NCI-H82 treated with DMSO at 0.1 percent for 48 hours (cell line): Measurements from ENCODE around the gene MPZL3.
"Not testable (repeated sequence)": the region's sequence is repeated elsewhere in the genome, so short reads cannot be mapped to it uniquely, and the experiment has no call there.

Experiments used
- DNase-seq: peaks from one replicate; lab custom pipeline; 2025; ENCODE audit not compliant: unreplicated experiment; lab: John Stamatoyannopoulos, UW

MPZL3 gene

DNA sequence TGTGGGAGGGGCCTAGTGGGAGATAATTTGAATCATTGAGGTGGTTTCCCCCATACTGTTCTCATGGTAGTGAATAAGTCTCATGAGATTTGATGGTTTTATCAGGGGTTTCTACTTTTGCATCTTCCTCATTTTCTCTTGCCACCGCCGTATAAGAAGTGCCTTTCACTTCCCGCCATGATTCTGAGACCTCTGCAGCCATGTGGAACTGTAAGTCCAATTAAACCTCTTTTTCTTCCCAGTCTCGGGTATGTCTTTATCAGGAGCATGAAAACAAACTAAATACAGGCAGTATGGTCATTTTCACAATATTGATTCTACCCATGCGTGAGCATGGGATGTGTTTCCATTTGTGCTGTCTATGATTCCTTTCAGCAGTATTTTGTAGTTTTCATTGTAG is 59.3 kb downstream of the MPZL3 start:
- not testable (repeated sequence) for DNase-seq

DNA sequence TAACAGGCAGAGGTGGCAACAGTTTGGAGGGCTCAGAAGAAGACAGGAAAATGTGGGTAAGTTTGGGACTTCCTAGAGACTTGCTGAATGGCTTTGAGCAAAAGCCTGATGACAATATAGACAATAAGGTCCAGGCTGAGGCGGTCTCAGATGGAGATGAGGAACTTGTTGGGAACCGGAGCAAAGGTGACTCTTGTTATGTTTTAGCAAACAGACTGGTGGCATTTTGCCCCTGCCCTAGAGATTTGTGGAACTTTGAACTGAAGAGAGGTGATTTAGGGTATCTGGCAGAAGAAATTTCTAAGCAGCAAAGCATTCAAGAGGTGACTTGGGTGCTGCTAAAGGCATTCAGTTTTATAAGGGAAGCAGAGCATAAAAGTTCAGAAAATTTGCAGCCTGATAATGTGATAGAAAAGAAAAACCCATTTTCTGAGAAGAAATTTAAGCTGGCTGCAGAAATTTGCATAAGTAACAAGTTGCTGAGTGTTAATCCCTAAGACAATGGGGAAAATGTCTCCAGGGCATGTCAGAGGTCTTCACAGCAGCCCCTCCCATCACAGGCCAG is 61.1 kb downstream of the MPZL3 start:
- DNase-seq = not testable (repeated sequence)

DNA sequence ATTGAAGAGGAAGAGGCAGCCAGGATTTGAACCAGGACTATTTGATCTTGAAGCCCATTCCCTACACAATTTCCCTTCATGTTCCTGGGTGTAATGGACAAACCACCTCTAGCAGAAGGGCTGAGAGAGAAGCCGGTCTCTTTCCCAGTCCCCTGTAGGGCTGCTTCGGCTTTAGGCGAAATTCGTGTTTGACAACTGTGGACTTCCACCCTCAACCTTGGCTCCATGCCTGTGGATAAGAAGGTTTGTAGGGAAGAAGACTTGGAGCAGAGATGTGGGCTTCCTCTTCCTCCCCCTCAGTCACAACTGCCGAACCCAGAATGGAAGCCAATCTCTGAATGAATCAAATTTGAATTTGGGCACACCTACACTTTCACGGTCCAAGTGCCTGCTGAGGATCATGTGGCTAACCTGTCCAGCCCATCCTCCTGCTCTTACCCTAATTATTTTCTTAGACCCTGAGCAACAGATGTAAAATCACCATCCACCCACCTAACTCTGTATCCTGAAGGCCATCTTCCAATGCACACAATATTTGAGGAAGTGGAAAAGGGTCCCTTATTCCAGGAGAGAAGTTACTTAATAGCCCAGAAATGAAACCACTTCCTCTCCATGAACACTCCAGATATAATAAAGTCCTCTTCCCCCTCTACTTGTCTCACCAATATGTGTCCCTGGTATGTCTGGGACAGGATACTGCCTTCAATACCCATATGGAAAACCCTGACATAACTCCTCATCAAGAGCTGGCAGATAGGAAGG is 65.6 kb downstream of the MPZL3 start:
- DNase-seq = no peak

- no peak for DNase-seq
Observed at GRCh38 chr11:118184784-118185579, 67.2 kb downstream of the MPZL3 start.

- DNase-seq = not testable (repeated sequence)
Observed at GRCh38 chr11:118183691-118184090, 68.5 kb downstream of the MPZL3 start.

DNA sequence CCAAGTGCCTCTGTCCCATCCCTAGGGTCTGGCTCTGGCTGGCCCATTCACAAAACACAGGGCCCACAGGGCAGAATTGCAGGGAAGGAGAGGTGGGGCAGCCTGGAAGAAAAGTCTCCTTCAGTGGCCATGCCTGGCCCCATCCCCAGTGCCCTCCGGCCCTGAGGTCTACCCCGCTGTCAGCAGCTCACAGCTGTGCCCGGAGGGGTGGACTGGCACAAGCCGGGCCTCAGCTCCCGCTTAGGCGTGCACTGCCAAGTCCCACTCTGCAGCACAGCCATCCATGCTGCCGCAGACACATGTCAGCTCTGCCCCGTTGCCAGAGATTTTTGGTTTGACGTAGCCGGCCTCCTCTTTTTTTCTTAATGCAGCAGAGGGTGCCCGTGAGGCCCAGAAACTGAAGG is 71.9 kb downstream of the MPZL3 start:
- no peak for DNase-seq

DNA sequence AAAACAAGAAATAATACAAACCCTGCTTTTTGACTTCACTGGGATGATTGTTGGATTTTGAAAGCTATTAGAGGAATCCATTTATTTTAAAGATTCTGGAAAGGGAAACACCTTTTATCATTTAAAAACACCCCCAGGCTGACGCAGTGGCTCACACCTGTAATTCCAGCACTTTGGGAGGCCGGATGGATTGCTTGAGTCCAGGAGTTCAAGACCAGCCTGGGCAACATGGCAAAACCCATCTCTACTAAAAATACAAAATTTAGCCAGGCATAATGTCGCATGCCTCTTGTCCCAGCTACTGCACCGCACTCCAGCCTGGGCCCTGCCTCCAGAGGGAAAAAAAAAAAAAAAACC is 75.4 kb downstream of the MPZL3 start:
- DNase-seq = no peak
